ENCODE data around the gene SCAF11.

GRCh38 chr12:45974883-45975282 is 15.5 kb downstream of the SCAF11 start:
- TF ChIP-seq CTCF (IDR thresholded peaks at IDR 0.05) (no peak), POLR2A (IDR thresholded peaks at IDR 0.05) (no peak)

Data from suprapubic skin (tissue), 3 donors.